OCI-M2 (cell line): Measurements from ENCODE around the gene KCNE1.
"Not testable (repeated sequence)": the region's sequence is repeated elsewhere in the genome, so short reads cannot be mapped to it uniquely, and the experiment has no call there.

ENCODE experiments used
- DNase-seq: peaks from one replicate; lab custom pipeline; 2025; ENCODE audit not compliant: unreplicated experiment; lab: John Stamatoyannopoulos, UW

The KCNE1 gene

DNA sequence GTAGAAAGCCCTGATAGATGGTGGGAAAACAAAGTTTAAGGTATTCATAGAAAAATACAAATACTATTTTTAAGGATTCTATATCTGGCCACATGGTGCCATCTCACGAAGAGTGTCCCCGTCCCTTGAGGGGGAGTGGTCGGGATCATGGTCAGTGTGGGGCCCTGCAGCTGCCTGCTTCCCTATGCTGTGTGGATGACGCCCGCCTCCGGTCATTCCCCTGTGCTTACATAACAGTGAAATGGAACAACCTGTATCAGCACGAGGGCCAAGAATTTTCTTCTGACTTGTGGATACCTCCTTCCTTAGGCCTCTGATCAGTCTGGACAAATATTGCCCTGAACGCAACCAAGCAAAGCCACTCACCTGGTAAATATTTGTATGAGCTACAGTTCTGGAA, 84.7 kb downstream of the KCNE1 start:
- DNase-seq: not testable (repeated sequence)

DNA sequence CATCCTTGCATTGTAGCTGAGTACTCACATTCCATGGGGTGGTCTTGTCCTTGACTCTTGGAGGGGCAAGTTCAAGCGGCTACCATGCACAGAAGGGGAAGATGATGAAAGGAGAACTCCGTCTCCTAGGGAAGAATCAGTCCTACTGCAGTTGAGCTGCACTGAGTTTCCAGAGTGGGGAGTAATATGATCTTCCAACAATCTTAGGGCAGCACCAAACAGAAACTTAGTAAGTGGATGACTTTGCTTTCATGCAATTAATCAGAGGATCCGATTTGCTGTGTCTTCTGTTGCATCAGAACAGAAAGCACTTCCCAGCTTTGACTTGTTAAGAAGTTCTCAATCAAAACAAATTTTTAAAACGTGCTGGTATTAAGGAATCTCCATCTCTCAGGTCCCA, 88.2 kb downstream of the KCNE1 start, which contains the start of gene SMIM34:
SMIM34 (minus strand) TSS at position 147 of the 400 bp plus-strand sequence; CDS start at position 35, 112 bp downstream.
- not testable (repeated sequence) for DNase-seq

DNA sequence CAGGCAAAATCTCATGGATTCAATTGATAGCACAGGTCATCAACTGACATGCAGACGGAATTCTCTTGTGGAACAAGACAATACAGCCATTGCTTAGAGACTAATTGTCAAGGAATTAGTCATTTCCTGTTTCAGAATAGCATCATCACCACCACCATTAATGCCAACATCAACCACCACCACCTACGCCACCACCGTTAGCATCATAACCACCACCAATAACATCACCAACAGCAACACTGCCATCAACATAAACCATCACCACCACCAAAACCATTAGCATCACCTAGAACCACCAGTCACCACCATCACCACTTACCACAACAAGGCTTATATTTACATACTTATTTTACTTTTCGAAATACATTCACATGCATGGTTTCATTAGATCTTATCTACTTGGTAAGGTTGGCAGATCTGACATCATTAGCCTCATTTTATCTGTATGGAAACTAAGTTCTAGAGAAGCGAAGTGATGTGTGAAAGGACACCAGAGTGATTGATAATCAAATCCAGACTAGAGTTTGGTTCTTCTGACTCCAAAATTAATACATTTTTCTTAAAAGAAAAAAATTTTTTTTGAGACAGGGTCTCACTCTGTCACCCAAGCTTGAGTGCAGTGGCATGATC, 94.4 kb downstream of the KCNE1 start:
- DNase-seq: not testable (repeated sequence)

DNA sequence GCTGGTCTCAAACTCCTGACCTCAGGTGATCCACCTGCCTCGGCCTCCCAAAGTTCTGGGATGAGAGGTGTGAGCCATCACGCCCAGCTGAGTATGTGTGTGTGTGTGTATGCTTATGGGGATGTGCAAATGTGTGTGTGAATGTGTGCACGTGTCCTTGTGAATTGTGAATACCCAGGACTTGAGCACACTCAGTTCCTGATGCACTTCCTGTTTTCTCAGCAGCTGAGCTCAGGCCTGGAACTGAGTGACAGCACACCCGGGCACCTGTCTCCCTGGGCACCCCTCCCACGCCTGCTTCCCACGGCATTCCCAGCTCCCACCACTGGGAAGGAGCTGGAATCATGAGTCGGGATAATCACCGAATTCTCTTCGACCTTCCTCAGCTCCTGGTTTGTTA, 104.7 kb downstream of the KCNE1 start:
- DNase-seq: not testable (repeated sequence)

DNA sequence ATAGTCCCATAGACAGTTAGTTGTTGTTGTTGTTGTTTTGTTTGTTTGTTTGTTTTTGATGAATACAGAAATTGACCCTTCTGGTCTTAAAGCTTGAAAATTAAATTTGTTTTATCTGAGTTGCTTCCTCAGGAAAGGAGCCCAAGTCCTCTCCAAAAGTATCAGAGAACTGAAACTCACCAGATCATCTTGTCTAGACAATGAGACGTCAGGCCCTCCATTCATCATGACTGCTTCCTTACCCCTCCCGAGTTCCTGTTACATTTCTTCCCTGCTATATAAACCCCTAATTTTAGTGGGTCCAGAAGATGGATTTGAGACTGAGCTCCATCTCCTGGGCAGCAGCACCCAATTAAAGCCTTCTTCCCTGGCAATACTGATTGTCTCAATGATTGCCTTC, 105.3 kb downstream of the KCNE1 start:
- DNase-seq: not testable (repeated sequence)

DNA sequence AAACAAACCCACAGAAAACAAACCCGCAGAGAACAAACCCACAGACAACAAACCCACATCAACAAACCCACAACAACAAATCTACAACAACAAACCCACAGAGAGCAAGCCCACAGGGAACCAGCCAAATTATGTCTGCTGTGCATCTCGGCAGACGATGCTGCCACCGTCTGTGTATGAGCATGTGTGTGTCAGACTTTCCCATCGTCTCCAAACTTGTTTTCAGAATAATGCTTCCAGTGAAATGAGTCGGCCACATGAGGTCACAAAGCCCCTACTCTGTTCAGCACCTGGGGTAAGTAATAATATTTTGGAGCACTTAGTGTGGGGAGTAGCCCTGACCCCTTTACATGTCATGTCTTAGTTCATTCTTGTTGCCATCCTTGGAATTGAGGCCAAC, 105.9 kb downstream of the KCNE1 start:
- DNase-seq: not testable (repeated sequence)

DNA sequence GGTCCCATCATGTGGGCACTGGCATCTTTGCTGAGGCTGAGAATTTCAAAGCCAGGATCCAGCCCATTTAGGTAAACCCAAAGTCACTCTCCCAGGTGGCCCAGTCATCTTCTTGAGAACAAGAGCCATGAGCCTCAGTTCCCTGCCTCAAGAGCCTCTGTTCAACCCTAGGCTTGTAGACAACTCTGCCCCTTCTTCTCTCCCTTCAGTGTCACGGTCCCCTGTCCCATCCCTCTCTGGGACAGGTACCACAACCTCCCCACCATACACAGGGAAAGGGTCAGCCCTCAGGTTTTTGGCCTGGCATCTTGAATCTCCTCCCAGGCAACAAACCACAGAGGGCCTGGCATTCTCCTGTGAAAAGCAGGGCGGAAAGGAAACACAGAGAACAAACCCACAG, 106.3 kb downstream of the KCNE1 start:
- not testable (repeated sequence) for DNase-seq

DNA sequence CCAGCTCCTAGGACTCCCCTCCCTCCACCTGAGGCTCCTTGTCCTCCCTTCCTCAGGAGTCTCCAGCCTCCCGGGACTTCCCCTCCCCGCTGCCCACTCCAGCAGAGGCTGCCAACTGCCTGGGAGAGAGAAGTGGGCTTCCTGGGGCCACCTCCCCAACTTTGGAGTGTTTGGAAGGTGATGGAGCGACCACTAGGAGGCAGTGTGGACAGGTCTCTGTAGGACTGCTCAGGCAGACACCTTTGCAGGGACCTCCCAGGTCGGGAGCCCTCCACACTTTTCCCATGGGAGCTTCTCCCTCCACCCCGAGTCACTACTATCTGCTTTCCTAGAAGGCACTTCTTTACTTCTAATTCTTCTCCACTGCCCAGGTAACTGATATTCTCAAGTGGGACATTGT, 107.3 kb downstream of the KCNE1 start:
- DNase-seq: not testable (repeated sequence)

DNA sequence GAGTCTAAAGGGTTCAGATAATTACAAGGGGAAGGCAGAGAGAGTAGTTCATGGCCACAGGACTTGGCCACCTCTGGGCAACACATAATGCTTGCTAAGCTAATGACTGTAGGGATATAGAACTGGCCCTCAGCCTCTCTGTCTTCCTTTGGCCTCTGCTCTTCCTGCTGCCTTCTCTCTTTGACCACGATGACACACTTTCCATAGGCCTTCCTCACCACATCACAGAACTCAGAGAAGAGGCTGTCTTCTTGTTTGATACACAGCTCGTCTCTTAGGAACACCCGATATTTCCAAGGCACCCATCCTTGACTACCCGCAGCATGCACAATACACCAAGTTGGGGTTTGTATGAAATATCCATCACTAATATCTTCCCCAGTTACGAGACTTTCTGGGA, 111.5 kb downstream of the KCNE1 start:
- DNase-seq: not testable (repeated sequence)
